Thoracic aorta (tissue), 2 donors: ENCODE measurements around the gene FAM9C. TPM values are rescaled to one million over a fixed set of nuclear protein-coding genes. Genes with fewer than 3 reads are reported as not detected.

Experiments used
- ATAC-seq: fragments of 150-250 bp; one replicate; pipeline ENCODE4 v1.8.0; 2017; ENCODE audit warnings: low read depth; ENCODE audit not compliant: insufficient number of reproducible peaks, low FRiP score
- DNase-seq: peaks from one replicate; pipeline ENCODE4 v3.0.0-alpha.2; 2020; ENCODE audit warnings: low spot score
- H3K27ac ChIP-seq, 2 donors: fragments of 200-600 bp; sonication (generic); 1 replicate in 1 of 2; 2 replicates in 1 of 2; pipeline ENCODE4 v1.5.1; 2016; ENCODE audit warnings: mild to moderate bottlenecking in 2 of 2, moderate library complexity in 2 of 2
- H3K27me3 ChIP-seq: fragments of 200-600 bp; sonication (generic); replicated peaks from 2 replicates; pipeline ENCODE4 v1.6.0; 2016; ENCODE audit warnings: mild to moderate bottlenecking; ENCODE audit not compliant: insufficient read depth
- H3K36me3 ChIP-seq: fragments of 200-600 bp; sonication (generic); one replicate; pipeline ENCODE4 v1.5.1; 2016
- H3K4me1 ChIP-seq, 2 donors: fragments of 200-600 bp; sonication (generic); 1 replicate in 1 of 2; 2 replicates in 1 of 2; pipeline versions ENCODE4 v1.5.1 to v1.6.0; 2016; ENCODE audit warnings: low read depth in 2 of 2, mild to moderate bottlenecking in 1 of 2; ENCODE audit not compliant: control insufficient read depth in 1 of 2
- H3K4me3 ChIP-seq: fragments of 200-600 bp; sonication (generic); 2 replicates; pipeline ENCODE4 v1.5.1; 2016; ENCODE audit warnings: mild to moderate bottlenecking
- H3K9me3 ChIP-seq: fragments of 200-600 bp; sonication (generic); 2 replicates; pipeline ENCODE4 v1.5.1; 2016
- CTCF ChIP-seq: fragments of 200-600 bp; sonication (generic); IDR thresholded peaks from one replicate; pipeline ENCODE4 v1.5.1; 2019; ENCODE audit warnings: antibody characterized with exemption
- total RNA-seq, 2 donors: library from RNA; depleted of rRNA; stranded (reverse); fragments of >200 nt; gene quantifications; one replicate each; pipeline versions ENCODE4 v1.1.0 to v1.2.3, GENCODE V29; 2016

Gene FAM9C
- not detected for total RNA-seq

- H3K9me3 ChIP-seq = no peaks in the 10 kb centered on the region
- ATAC-seq = no peak
Observed at GRCh38 chrX:13044441-13044840, at the start of gene FAM9C. TSS of gene FAM9C (minus strand) at chrX:13044620. CDS start at chrX:13043789, 831 bp downstream.

GRCh38 chrX:13093529-13094140 lies 49.2 kb upstream of the FAM9C start:
- H3K4me1 ChIP-seq = peaks cover 7 to 32% of the 10 kb centered on the region in 2 donors
- no peak for TF ChIP-seq CTCF
- no peak for ATAC-seq

More at GRCh38 chrX:13044441-13044840, at the start of gene FAM9C:
- Histone ChIP-seq H3K36me3 (no peaks in the 10 kb centered on the region), H3K4me1 (no peaks in the 10 kb centered on the region), H3K27me3 (no peaks in the 10 kb centered on the region), H3K4me3 (no peak within 1 kb of the TSS), H3K27ac (no peak within 1 kb of the TSS)
- TF ChIP-seq CTCF = no peak
- no peak for DNase-seq

GRCh38 chrX:13092455-13092941 lies 48.1 kb upstream of the FAM9C start:
- Histone ChIP-seq H3K27me3 (no peaks in the 10 kb centered on the region), H3K9me3 (no peaks in the 10 kb centered on the region), H3K27ac (peak overlapping the region in 1 of 2 donors; percentile 79), H3K4me1 (peaks cover 7 to 32% of the 10 kb centered on the region in 2 donors), H3K36me3 (no peaks in the 10 kb centered on the region), H3K4me3 (no peak overlapping the region)
- TF ChIP-seq CTCF = no peak
- no peak for ATAC-seq
- DNase-seq = no peak

More at GRCh38 chrX:13093529-13094140, 49.2 kb upstream of the FAM9C start:
- Histone ChIP-seq H3K27me3 (no peaks in the 10 kb centered on the region), H3K27ac (no peak overlapping the region), H3K36me3 (no peaks in the 10 kb centered on the region), H3K4me3 (no peak overlapping the region), H3K9me3 (no peaks in the 10 kb centered on the region)
- DNase-seq = no peak

- TF ChIP-seq CTCF = no peak
- no peak for ATAC-seq
Observed at GRCh38 chrX:13091111-13091765, 46.8 kb upstream of the FAM9C start.

GRCh38 chrX:13090339-13091110 lies 46.1 kb upstream of the FAM9C start:
- TF ChIP-seq CTCF = no peak
- DNase-seq (no peak), ATAC-seq (no peak)
- Histone ChIP-seq H3K9me3 (no peaks in the 10 kb centered on the region), H3K27me3 (no peaks in the 10 kb centered on the region), H3K36me3 (no peaks in the 10 kb centered on the region), H3K4me3 (peak overlapping the region; percentile 44), H3K4me1 (peaks cover 7 to 27% of the 10 kb centered on the region in 2 donors), H3K27ac (peak overlapping the region; percentile 58 to 79)

More at GRCh38 chrX:13091111-13091765, 46.8 kb upstream of the FAM9C start:
- H3K36me3 ChIP-seq = no peaks in the 10 kb centered on the region
- DNase-seq = no peak
- peak overlapping the region; percentile 44 for H3K4me3 ChIP-seq
- H3K27me3 ChIP-seq = no peaks in the 10 kb centered on the region
- peaks cover 7 to 32% of the 10 kb centered on the region in 2 donors for H3K4me1 ChIP-seq
- no peaks in the 10 kb centered on the region for H3K9me3 ChIP-seq
- H3K27ac ChIP-seq = peak overlapping the region; percentile 58 to 79
